Endometrial microvascular endothelial cells (primary cell): ENCODE results near the gene EPAS1. TPM values are rescaled to one million over a fixed set of nuclear protein-coding genes. Genes with fewer than 3 reads are reported as not detected.

Experiments
- in situ Hi-C: cut with HindIII; loops from 2 replicates; pipeline ENCODE4 v1.10.0; 2017; ENCODE audit warnings: low sequenced_read_pairs, low pct_unique_long_range_greater_than_20kb; ENCODE audit errors: inconsistent ontology term
- total RNA-seq: library from RNA; depleted of rRNA; stranded (reverse); fragments of >200 nt; gene quantifications from one replicate; pipeline ENCODE4 v1.2.3, GENCODE V29; 2015; ENCODE audit errors: inconsistent ontology term

The EPAS1 gene
- total RNA-seq, 1 donor from 2014 or later, result 254 TPM

GRCh38 chr2:46431481-46432235 is 134.5 kb downstream of the EPAS1 start:
- in situ Hi-C loops, result no loop called here

DNA sequence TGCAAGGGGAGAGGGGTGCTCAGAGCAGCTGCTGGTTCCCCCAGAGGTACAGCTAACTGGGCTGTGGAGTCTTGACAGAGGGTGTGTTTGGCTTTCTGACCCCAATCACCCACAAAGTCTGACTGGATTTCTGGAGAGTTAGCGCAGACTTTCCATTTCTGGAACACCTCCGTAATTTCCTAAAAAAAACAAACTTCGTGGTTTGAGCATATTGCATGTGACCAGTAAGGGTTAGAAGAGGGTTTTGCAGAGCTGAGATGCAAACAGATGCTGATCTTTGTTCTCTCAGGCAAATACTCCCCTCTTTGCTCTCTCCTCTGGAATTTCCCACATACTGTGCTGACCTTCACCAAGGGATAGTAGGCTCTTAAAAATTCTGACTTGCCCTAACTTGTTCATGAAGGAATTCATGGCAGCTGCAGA is 137.7 kb downstream of the EPAS1 start:
- in situ Hi-C loops, result no loop called here

DNA sequence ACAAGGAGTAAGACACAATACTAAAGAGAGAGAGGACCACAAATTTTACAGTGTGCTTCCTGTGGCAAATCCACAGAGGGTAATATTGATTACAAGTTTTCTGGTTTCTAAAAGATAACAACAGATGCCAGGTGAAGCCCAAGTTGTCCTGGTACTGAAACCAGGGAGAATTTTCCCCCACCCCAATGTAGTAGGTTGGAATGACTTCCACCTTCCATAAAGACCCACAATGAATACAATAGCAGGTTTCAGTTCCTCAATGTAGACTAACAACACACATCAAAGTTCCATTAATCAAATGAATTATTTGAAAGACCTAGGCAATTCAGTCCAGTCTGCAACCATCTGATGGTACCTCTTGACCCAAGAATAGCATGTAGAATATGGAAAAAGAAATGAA is 138.1 kb downstream of the EPAS1 start:
- in situ Hi-C loops, result no loop called here

DNA sequence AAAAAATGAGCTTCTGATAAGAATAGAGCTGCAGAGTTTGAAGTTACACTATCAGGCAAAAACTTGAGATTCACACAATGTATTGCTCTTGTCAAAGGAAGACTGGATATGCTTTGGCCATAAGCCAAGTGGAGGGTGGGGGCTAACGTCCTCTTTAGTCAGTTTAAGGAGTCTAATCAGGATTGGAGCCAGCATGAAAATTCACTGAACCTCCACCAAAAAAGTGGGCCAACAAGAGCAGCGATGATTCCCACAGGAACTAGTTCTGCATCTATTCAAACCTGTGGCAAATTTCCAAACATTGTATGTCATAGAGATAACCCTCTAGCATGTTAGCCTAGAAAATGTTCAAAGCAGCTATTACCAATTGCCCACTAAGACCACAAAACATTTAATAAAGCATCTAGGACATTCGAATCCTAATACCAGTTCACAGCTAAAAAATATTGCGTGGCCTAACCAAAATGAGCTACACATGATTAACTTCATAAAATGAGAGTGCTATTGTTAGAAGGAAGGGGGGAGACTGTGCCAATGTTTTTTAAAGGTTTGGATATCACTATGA is 138.7 kb downstream of the EPAS1 start:
- in situ Hi-C loops, result no loop called here

Other genes starting within 250 kb of the EPAS1 start
- gene TMEM247, start 182.2 kb downstream of the EPAS1 start, total RNA-seq, result not detected
- gene RHOQ, start 245.1 kb downstream of the EPAS1 start, total RNA-seq, result 41.0 TPM
- 6.2 TPM for gene ATP6V1E2, start 245.2 kb downstream of the EPAS1 start, total RNA-seq